Testis (tissue), 2 donors: ENCODE results near the gene APOF.

Experiments
- POLR2A ChIP-seq: fragments of 450-650 bp; IDR thresholded peaks from one replicate; pipeline ENCODE4 v1.6.1; 2017; ENCODE audit warnings: antibody characterized with exemption, mild to moderate bottlenecking, moderate library complexity
- TF ChIP-seq, protein P1 (sequence below), 3 experiments: fragments of 450-650 bp in 2 of 3; fragments of 200-600 bp in 1 of 3; sonication (generic) in 1 of 3; IDR thresholded peaks; one replicate each; pipeline ENCODE4 v1.5.1; 2016 to 2019; ENCODE audit warnings: antibody characterized with exemption in 3 of 3, mild to moderate bottlenecking in 2 of 3, moderate library complexity in 1 of 3

GRCh38 chr12:56374726-56375597 is 12.3 kb upstream of the APOF start:
- TF ChIP-seq, protein P1, sequence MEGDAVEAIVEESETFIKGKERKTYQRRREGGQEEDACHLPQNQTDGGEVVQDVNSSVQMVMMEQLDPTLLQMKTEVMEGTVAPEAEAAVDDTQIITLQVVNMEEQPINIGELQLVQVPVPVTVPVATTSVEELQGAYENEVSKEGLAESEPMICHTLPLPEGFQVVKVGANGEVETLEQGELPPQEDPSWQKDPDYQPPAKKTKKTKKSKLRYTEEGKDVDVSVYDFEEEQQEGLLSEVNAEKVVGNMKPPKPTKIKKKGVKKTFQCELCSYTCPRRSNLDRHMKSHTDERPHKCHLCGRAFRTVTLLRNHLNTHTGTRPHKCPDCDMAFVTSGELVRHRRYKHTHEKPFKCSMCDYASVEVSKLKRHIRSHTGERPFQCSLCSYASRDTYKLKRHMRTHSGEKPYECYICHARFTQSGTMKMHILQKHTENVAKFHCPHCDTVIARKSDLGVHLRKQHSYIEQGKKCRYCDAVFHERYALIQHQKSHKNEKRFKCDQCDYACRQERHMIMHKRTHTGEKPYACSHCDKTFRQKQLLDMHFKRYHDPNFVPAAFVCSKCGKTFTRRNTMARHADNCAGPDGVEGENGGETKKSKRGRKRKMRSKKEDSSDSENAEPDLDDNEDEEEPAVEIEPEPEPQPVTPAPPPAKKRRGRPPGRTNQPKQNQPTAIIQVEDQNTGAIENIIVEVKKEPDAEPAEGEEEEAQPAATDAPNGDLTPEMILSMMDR (IDR thresholded peaks at IDR 0.05) = no peak
- TF ChIP-seq POLR2A = no peak
